ENCODE results near the gene MPV17L2. TPM values are rescaled to one million over a fixed set of nuclear protein-coding genes. Genes with fewer than 3 reads are reported as not detected.

MPV17L2 gene
- total RNA-seq, 4 donors from 2014 or later: 11.1 to 19.0 (median 15.5) TPM

DNA sequence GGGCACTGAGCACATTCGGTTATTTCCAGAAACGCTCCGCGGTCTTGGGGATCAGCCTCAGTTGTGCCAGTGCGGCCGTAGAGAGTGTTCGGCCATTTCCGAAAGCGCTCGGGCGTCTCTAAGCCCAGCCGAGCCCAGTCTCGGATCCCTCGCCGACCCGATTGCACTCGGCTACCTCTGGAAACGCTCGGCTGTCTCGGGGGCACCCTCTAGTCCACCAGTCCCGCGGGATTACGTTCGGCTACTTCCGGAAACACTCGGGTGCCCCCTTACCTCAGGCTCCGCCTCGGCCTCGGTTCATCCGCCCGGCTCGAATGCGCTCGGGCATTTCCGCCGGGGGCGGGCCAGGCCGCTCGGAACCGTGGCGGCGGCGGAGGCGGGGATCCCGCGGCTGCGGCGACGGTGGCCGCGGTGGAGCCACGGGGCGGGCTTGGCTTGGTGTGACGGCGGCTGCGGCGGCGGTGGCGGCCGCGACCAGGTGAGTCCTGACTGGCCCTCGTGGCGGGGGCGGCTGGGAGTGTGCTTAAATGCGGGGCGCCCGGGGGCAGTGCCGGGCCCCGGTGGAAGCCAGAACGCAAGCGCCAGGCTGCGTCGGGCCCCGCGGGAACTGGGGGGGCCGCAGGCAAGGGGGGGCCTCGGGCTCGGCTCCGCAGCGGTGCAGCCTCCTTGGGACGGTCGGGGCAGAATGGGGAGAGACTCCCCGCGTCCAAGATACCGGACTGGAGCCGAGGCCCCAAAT is 40.0 kb upstream of the MPV17L2 start, which contains the start of gene PIK3R2:
Gene PIK3R2, plus strand, starts transcription at position 347 of the 739 bp plus-strand sequence. CDS start 2,717 bp downstream, outside the sequence.
- Histone ChIP-seq H3K27ac (peak within 1 kb of the TSS; percentile 88 to 95 (median 92)), H3K4me3 (peak within 1 kb of the TSS; percentile 66 to 92 (median 76)), H3K9me3 (no peaks in the 10 kb centered on the region), H3K4me1 (peaks cover 0 to 59% (median 36%) of the 10 kb centered on the region in 4 donors), H3K27me3 (no peaks in the 10 kb centered on the region), H3K36me3 (peaks cover 0 to 34% (median 0%) of the 10 kb centered on the region in 3 donors)
- peak; percentile 41 to 81 for TF ChIP-seq POLR2A (IDR thresholded peaks at IDR 0.05)
- TF ChIP-seq, protein P1, sequence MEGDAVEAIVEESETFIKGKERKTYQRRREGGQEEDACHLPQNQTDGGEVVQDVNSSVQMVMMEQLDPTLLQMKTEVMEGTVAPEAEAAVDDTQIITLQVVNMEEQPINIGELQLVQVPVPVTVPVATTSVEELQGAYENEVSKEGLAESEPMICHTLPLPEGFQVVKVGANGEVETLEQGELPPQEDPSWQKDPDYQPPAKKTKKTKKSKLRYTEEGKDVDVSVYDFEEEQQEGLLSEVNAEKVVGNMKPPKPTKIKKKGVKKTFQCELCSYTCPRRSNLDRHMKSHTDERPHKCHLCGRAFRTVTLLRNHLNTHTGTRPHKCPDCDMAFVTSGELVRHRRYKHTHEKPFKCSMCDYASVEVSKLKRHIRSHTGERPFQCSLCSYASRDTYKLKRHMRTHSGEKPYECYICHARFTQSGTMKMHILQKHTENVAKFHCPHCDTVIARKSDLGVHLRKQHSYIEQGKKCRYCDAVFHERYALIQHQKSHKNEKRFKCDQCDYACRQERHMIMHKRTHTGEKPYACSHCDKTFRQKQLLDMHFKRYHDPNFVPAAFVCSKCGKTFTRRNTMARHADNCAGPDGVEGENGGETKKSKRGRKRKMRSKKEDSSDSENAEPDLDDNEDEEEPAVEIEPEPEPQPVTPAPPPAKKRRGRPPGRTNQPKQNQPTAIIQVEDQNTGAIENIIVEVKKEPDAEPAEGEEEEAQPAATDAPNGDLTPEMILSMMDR (IDR thresholded peaks at IDR 0.05): peak in 1 of 5 experiments; percentile 27
- TF ChIP-seq EP300 (IDR thresholded peaks at IDR 0.05): peak; percentile 32 to 34
- 0% methylated on average over 20 to 71 of the region's 86 CpGs for WGBS, 2 donors
- peak; percentile 100 for DNase-seq (ENCODE audit: low spot score in 2 of 2)

DNA sequence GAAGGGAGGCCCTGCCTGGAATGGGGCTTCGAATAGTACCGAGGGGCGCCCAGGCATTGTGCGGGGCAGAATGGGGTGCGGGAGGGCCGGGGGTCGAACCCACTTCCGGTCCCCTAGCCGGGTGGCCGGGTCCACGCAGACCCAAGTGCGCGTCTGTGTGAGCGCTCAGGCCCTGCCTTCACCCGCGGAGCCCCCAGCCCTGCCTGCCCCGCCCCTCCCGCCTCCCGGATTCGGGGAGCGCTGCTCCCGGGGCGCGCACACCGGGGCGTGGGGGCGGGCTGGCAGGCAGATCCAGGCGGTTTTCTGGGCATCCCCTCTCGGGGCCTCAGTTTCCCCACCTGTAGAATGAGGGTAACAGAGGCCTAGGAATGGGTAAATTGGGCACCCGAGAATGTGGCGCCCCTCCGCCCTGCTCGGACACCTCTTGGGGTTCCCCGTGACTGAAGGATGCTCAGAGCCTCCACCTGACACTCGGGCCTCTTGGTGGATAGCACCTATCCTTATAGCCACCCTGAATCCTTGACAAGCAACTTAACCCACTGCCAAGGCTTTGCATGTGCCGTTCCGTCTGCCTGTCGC is 39.4 kb upstream of the MPV17L2 start:
- TF ChIP-seq POLR2A (IDR thresholded peaks at IDR 0.05) (no peak), EP300 (IDR thresholded peaks at IDR 0.05) (no peak)
- WGBS, 2 donors: 0 to 3% methylated on average over 18 to 27 of the region's 38 CpGs
- peaks cover 0 to 28% (median 0%) of the 10 kb centered on the region in 3 donors for H3K36me3 ChIP-seq
- H3K9me3 ChIP-seq: no peaks in the 10 kb centered on the region
- no peaks in the 10 kb centered on the region for H3K27me3 ChIP-seq
- H3K4me3 ChIP-seq: peak overlapping the region; percentile 66 to 92 (median 76)
- no peak for DNase-seq (ENCODE audit: low spot score in 2 of 2)
- peak overlapping the region; percentile 88 to 95 (median 92) for H3K27ac ChIP-seq
- H3K4me1 ChIP-seq: peaks cover 0 to 61% (median 37%) of the 10 kb centered on the region in 4 donors

DNA sequence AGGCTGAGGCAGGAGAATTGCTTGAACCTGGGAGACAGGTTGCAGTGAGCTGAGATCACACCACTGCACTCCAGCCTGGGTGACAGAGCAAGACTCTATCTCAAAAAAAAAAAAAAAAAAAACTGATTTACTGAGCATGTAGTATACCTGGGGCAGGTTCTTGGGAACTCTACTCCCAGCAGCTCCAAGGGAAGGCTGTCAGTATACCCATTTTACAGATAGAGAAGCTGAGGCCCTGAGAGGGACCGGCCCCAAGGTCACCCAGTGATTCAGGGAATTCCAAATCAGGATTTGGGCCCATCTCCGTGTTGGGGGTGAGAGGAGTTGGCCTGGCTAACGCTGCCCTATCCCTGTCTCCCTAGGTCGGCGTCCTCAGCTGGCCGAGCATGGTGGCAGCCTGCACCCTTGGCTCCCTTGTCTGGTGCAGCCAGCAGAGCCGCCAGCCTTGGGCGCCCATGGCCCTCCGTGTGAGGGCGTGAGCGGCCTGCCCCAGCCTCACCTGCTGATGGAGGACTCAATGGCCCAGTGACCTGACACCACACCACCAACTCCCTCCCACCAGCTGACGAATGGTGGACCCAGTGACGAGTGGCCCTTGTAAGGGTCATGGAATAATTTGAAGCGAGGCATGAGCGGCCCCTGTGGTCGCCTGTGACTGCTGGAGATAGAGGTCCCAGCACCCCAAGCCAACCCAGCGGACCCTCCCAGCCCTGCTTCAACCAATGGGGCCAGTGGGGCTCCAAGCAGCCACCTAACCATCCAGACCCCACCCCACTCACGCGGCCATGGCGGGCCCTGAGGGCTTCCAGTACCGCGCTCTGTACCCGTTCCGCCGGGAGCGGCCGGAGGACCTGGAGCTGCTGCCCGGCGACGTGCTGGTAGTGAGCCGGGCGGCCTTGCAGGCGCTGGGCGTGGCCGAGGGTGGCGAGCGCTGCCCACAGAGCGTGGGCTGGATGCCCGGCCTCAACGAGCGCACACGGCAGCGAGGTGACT is 37.6 kb upstream of the MPV17L2 start:
- Histone ChIP-seq H3K27me3 (no peaks in the 10 kb centered on the region), H3K4me1 (peaks cover 0 to 58% (median 38%) of the 10 kb centered on the region in 4 donors), H3K27ac (peak overlapping the region in 3 of 4 donors; percentile 56 to 90 (median 86)), H3K9me3 (no peaks in the 10 kb centered on the region), H3K4me3 (no peak overlapping the region), H3K36me3 (peaks cover 0 to 16% (median 0%) of the 10 kb centered on the region in 3 donors)
- TF ChIP-seq POLR2A (IDR thresholded peaks at IDR 0.05): no peak
- TF ChIP-seq EP300 (IDR thresholded peaks at IDR 0.05): no peak
- TF ChIP-seq, protein P1 (IDR thresholded peaks at IDR 0.05): no peak
- DNase-seq (ENCODE audit: low spot score in 2 of 2): no peak
- WGBS, 2 donors: 94 to 95% methylated on average over 29 to 35 of the region's 43 CpGs

DNA sequence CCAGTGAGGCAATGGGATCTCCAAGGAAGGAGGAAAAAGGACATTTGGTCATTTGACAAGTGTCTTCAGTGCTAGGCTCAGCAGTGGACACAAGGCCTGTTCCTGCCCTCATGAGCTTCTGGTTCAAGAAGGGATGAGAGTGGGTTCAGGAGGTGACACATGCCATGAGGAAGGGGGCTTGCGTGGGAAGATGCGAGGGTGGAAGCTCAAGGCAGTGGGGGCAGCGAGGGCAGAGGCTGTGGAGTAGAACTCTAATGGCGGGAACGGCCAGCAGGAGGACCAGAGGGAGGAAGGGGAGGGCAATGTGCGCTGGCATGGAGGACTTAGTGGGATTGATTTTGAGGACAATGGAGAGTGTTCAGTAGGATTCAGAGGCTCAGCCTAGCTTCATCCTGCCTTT is 36.8 kb upstream of the MPV17L2 start:
- peak overlapping the region; percentile 56 to 90 (median 74) for H3K27ac ChIP-seq
- H3K27me3 ChIP-seq: no peaks in the 10 kb centered on the region
- peaks cover 0 to 64% (median 45%) of the 10 kb centered on the region in 4 donors for H3K4me1 ChIP-seq
- no peaks in the 10 kb centered on the region for H3K9me3 ChIP-seq
- WGBS, 2 donors: 71 to 78% methylated on average over 6 of the region's 6 CpGs
- TF ChIP-seq, protein P1 (IDR thresholded peaks at IDR 0.05): no peak
- TF ChIP-seq POLR2A (IDR thresholded peaks at IDR 0.05) (no peak), EP300 (IDR thresholded peaks at IDR 0.05) (no peak)
- no peak for DNase-seq (ENCODE audit: low spot score in 2 of 2)
- peaks cover 0 to 16% (median 0%) of the 10 kb centered on the region in 3 donors for H3K36me3 ChIP-seq
- H3K4me3 ChIP-seq: no peak overlapping the region

Measured in tibial nerve (tissue), 4 donors.